ENCODE data around the gene GABRA5.

The GABRA5 gene

DNA sequence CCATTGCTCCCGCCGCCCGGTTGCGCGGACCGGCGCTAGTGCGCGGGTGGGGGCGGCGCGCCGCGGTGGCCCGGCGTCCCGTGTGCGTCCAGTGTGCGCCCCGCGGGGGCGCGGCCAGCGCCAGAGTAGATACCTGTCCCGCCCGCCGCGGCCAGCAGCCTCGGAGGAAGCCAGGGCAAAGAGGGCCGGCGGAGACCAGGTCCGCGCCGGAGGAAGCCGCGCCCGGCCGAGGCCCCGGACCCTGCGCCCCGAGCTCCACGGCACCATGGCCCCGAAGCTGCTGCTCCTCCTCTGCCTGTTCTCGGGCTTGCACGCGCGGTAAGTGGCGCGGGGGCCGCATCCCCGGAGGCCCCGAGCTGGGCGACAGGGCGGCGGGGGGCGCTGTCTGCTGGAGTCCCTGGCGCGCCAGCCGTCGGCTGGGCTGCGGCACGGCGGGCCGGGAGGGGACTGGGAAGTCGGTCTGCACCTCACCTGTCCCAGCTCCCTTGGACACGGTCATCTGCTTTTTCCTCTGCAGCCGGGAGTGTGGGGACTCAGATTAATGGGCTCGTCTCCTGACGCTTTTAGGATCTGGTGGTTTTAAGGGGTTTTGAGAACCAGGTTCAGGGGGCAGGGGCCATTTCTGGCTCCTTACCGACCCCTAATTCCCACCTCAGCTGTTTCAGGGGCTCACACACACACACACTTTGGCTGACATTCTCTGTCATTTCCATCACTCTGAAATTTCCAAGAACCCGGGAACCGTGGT, 104.6 kb downstream of the GABRA5 start:
- no peak for DNase-seq (ENCODE audit: low read depth)
- H3K4me3 ChIP-seq (replicated peaks; ENCODE audit: low read depth, low read length), result no peak overlapping the region
- TF ChIP-seq, protein P1, sequence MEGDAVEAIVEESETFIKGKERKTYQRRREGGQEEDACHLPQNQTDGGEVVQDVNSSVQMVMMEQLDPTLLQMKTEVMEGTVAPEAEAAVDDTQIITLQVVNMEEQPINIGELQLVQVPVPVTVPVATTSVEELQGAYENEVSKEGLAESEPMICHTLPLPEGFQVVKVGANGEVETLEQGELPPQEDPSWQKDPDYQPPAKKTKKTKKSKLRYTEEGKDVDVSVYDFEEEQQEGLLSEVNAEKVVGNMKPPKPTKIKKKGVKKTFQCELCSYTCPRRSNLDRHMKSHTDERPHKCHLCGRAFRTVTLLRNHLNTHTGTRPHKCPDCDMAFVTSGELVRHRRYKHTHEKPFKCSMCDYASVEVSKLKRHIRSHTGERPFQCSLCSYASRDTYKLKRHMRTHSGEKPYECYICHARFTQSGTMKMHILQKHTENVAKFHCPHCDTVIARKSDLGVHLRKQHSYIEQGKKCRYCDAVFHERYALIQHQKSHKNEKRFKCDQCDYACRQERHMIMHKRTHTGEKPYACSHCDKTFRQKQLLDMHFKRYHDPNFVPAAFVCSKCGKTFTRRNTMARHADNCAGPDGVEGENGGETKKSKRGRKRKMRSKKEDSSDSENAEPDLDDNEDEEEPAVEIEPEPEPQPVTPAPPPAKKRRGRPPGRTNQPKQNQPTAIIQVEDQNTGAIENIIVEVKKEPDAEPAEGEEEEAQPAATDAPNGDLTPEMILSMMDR (IDR thresholded peaks at IDR 0.05; ENCODE audit: low read length, missing control alignments), result no peak

DNA sequence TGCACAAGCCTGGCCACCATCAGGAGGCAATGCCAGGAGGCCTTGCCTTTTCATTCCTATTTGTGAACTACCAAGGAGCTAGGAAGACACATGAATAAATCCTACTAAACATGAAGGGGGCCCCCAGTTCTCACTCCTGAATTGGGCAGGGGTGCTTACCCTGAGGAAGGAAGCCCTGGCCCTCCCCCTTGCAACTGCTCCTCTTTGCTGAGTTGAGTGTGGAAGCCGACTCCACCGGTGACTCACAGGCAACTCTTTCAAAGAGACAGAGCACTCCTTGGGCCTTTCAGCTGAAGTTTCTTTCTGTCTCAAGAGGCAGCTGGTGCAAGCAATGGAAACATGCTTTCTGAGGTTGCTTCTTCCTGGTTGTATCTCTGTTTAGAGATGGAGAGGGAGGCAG, 105.8 kb downstream of the GABRA5 start:
- H3K4me3 ChIP-seq (replicated peaks; ENCODE audit: low read depth, low read length), result no peak overlapping the region
- TF ChIP-seq, protein P1 (IDR thresholded peaks at IDR 0.05; ENCODE audit: low read length, missing control alignments), result no peak
- DNase-seq (ENCODE audit: low read depth), result no peak

DNA sequence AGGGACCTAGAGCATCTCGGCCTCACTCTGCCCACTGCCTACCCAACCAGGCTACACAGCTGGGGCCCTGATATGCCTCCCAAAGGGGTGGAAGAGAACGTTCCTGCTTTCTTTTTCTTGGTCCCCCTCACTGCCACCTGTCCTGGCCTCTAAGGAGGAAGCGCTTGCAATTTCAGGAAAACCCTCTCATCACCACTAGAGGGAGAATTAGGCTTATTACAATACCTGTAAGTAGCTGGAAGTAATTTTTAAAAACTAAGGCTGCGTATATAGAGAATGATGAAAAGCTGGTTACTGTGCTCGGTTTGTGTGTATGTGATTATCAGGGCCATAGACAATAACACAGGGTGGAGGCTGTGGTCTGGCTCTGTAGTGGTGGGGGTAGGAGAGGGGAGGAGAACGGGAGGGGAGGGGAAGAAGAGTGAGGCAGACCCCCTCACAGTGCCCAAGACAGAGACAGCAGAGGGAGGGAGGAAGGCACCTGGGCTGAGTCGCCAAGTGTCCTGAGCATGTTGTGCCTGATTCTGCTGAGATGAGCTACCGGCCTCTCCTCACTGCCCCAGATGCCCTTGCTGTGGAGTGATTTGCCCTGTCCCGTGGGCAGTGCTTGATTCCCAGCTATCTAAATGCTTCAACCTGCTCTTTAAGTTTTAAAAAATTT, 107.4 kb downstream of the GABRA5 start:
- DNase-seq (ENCODE audit: low read depth), result peak; percentile 21
- TF ChIP-seq, protein P1 (IDR thresholded peaks at IDR 0.05; ENCODE audit: low read length, missing control alignments), result peak; percentile 27
- no peak overlapping the region for H3K4me3 ChIP-seq (replicated peaks; ENCODE audit: low read depth, low read length)

DNA sequence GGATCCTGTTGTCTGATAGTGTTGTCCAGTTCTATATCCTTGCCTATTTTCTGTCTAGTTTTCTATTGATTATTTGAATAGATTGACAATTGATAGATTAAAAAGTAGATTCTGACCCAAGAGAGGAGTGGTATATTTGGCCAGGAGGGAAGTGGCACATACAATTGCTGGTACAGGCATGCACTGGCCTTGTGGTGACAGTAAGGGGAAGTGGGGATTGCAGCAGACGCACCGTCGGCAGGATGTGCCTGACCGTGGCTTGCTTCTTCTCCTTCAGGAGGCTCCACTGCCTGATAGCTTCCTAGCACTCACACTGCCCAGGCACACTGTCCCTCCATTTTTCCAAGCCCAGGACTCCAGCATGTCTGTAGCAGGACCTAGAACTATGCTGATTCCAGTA, 114.6 kb downstream of the GABRA5 start:
- TF ChIP-seq, protein P1 (IDR thresholded peaks at IDR 0.05; ENCODE audit: low read length, missing control alignments), result no peak
- H3K4me3 ChIP-seq (replicated peaks; ENCODE audit: low read depth, low read length), result no peak overlapping the region
- DNase-seq (ENCODE audit: low read depth), result no peak

DNA sequence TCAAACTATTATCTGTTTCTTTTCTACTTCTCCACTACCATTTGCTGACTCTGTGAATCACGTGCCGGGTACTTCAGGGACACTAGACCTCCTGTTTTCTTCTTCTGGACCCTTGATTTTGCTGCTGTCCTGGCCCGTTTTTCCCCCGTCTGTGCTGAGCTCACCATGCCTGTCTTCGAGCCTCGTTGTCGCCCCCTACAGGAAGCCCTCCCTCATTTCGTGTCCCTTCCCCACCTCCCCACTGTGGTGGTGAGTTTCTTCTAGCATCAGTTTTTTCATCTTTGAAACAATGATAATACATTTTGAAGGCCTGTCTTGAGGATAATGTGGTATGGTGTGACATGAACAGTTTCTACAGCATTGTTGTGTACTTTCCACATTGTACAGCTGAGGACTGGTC, 117.0 kb downstream of the GABRA5 start:
- TF ChIP-seq, protein P1 (IDR thresholded peaks at IDR 0.05; ENCODE audit: low read length, missing control alignments), result no peak
- DNase-seq (ENCODE audit: low read depth), result no peak
- H3K4me3 ChIP-seq (replicated peaks; ENCODE audit: low read depth, low read length), result no peak overlapping the region

DNA sequence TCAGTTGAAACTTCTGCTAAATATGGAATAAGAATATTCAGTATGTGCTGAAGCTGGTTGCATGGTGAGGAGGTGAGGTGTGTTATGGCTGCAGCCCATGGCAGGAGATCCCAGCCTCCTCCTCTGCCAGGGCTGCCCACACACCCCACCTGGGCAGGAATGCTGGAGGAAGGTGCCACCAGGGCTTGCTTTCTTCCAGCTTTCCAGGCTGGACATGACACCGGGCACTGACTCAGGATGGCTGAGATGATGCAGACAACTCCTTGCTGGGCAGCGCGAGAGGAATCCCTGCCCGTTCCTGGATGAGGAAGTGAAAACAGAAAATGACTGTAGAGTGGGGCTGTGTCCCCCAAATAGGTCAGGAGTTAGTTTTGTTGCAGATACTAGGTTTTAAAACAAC, 118.2 kb downstream of the GABRA5 start:
- DNase-seq (ENCODE audit: low read depth), result no peak
- H3K4me3 ChIP-seq (replicated peaks; ENCODE audit: low read depth, low read length), result no peak overlapping the region
- TF ChIP-seq, protein P1 (IDR thresholded peaks at IDR 0.05; ENCODE audit: low read length, missing control alignments), result no peak

All from fibroblast of pulmonary artery (primary cell).